GM21381 (cell line): ENCODE data around the gene RNGTT.
A peak's percentile ranks its signal among the peaks of the same experiment; 100 is the strongest.
"Not testable (repeated sequence)": the region's sequence is repeated elsewhere in the genome, so short reads cannot be mapped to it uniquely, and the experiment has no call there.

Source experiments
- ATAC-seq: cut with Tn5 transposase; IDR thresholded peaks from one replicate; pipeline ENCODE4 v1.9.1; 2021; ENCODE audit warnings: mild to moderate bottlenecking, moderate library complexity; ENCODE audit not compliant: unreplicated experiment

Gene RNGTT

DNA sequence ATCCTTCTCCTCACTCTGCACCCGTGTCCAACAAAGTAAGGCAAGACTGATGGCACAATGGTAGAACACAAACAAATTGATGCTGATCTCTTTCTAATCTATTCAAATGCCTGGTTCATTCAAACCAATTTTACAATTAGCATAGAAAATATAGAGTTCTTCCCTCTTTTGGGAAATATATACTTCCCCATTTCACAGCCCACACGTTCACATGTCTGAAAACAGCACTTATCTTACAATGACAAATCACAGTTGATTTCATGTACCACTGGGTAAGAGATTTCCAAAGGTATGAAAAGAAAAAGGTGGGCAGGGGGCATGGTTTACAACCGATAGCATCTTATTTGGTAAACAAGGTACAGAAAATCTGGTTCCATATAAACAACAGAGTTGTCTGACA lies 137.6 kb downstream of the RNGTT start:
- no peak for ATAC-seq

DNA sequence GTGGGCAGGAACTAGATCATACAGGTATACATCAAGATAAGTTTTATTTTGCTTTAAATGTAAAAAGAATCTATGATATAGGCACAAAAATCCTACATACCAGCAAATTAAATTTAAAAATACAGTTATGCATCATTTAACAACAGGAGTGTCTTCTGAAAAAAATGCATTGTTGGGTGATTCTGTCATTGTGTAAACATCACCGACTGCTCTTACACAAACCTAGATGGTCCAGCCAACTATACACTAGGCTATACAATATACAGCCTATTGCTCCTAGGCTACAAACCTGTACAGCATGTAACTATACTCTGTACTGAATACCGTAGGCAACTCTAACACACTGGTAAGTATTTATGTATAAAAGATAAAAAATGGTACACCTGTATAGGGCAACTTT lies 139.4 kb downstream of the RNGTT start:
- no peak for ATAC-seq

DNA sequence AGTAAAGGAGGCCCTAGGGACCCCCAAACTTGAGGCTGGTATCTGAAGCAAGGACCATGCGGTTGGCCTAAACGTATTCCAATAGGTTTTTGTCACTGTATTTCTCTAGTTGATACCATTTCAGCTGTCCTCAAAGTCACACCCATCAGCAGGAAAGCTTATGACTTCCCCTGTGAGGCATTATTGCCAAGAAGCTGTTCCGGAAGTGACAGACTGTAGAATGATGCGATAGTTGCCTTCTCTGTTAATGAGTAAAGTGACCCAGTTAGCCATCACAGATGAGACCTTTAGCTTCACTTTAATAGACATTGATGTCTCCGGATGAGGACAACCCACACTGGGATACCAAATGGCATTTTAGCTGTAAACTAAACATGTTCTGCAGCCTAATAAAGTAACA lies 147.9 kb downstream of the RNGTT start:
- no peak for ATAC-seq

DNA sequence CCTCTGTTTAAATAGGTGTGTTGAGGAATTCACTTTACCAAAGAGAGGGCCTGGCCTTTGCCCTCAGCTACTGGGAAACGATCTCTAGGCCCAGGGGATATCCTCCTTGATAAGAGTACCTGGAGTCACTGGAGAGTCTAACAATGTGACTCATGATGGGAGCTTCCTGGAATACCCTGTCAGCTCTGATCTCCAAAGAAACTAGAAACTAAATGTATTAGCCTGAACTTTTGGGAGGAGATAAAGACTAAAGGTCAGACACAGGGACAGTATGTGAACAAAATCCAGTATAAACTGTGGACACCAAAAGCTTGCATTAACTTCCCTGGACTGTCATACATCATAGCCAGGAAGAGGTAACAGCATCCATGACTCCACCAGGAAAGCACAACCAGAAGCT lies 148.5 kb downstream of the RNGTT start:
- no peak for ATAC-seq

DNA sequence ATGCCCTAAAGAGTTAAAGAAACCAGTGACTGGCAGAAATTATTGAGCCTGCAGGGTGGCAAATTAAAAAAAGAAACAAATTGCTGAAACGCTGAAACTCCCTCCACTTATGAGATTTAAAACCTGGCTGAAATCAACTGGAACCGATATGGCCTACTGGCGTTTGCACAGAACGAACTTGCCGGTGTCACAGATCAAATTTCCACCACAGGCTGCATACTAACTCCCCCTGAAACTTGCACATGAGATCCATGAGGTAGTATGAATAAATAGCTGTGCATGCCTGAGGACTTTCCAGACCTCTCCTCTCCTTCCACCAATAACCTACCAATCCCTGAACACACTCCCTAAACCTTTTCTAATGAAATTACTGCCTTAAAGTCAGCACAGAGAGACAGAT lies 150.4 kb downstream of the RNGTT start:
- no peak for ATAC-seq

DNA sequence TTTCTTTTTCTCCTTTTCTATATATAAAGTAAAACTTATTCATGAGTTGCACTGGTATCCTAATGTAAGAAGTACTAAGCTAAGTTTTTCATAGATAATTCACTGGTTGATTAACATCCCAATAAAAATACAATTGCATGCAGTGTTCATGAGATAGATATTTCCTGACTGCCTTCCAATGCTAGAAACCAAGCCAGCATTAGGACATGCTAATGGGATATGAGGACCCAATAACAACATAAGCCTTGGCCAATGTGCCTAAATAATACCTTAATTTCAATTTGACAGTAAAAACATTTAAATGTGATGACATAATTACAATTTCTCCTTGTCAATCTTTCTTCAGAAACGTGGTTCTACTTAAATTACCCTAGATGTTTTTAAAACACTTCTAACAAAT lies 152.7 kb downstream of the RNGTT start:
- ATAC-seq: no peak

DNA sequence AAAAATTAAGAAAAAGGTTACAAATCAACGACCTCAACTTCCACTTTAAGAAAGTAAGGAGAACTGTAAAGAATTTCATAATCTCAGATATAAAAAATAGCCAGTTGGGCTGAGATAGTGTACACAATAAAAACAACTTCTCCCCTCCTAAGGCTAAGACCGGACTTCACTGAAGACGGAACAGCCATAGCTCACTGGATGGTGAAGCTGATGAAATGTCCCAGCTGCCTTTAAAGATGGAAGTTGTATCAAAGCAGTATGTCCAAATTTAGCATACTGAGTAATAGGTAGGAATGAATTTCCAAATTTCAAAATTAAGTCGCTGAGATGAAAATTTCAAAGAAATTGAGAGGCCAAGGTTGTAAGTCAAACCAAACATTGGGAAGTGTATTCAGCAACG lies 153.3 kb downstream of the RNGTT start:
- ATAC-seq: no peak

GRCh38 chr6:88808381-88808780 lies 155.0 kb downstream of the RNGTT start:
- ATAC-seq: no peak

DNA sequence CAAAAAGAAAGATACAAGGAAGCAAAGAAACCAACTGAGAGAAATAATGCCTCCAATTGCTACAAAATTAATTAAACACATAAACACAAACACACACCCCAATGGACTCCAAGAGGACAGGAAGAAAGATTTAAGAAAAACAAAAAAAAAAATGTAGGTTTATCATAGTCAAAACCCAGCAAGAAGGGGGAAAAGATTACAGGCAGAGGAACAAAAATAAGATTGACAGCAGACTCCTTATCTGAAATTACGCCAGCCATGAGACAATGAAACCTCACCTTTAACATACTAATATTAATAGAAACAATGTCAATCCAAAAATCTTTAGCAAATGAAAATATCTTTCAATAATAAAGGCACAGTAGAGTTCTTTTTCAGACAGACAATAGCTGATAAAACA lies 155.8 kb downstream of the RNGTT start:
- no peak for ATAC-seq

- no peak for ATAC-seq
These were observed 156.7 kb downstream of the RNGTT start for GRCh38 chr6:88806728-88807127.

DNA sequence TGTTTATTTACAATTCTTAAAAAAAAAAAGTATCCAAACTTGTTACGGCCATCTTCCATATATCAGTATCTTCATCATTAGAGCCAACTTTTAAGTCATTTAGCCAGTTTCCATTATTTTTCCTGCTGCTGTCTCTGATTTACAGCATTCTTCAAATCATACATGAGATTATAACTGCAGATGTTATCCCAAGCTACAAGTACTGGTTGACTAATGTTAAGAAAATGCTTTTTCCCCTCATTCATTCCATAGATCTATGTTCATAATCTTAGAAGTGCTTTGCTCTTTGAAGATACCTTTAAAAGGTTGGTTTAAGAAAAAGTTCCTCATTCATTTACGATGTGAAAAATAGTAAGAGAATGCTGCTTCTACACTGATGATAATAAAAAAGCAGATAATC lies 158.7 kb downstream of the RNGTT start:
- no peak for ATAC-seq

- ATAC-seq: no peak
These were observed 177.9 kb downstream of the RNGTT start for GRCh38 chr6:88785478-88785877.

GRCh38 chr6:88780714-88781389 lies 182.6 kb downstream of the RNGTT start:
- no peak for ATAC-seq

GRCh38 chr6:88775866-88776571 lies 187.4 kb downstream of the RNGTT start:
- no peak for ATAC-seq

GRCh38 chr6:88768114-88768513 lies 195.3 kb downstream of the RNGTT start:
- not testable (repeated sequence) for ATAC-seq

DNA sequence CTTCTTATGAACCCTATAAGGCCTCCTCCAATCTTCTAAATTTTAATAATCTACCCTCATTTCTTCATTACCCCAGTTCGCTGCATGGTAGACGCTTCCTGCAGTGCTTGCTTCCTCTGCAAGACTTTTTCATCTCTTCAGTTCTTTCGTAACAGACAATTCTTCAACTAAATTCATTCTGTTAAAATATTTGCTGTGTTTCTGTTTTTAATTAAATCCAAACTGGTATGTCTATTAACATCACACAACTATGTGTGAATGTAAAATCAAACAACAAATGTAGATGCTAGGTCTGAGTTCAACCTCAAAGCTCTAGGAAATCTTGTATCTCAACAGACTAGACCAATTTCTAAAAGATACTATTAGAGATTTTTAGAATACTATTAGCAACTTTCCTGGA lies 199.3 kb downstream of the RNGTT start:
- ATAC-seq: no peak

- ATAC-seq: no peak
These were observed 200.3 kb downstream of the RNGTT start for GRCh38 chr6:88763160-88763559.

DNA sequence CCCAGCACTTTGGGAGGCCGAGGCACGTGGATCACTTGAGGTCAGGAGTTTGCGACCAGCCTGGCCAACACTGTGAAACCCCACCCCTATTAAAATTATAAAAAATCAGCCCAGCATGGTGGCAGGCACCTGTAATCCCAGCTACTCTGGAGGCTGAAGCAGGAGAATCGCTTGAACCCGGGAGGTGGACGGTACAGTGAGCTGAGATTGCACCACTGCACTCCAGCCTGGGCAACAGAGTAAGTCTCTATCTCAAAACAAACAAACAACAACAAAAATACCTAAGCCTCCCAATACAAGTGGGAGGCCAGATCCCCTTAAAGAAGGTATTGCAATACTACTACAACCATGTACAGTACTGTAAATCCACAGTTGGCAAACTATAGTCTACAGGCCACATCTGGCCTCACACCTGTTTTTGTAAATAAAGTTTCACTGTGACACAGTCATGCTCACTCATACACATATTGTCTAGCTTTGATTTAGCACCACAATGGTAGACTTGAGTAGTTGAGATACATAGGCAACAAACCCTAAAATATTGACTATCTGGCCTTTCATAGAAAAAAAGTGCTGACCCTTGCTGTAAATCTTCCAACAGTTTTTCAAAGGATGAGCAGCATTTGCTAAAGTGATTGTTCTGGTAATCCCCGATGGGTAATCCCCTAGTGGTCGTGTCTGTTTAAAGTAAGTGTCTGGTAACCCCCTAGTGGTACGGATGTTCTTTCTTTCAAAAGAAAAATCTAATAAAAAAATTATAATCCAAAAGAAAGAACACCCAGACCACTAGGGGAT lies 202.0 kb downstream of the RNGTT start:
- peak; percentile 59 for ATAC-seq

DNA sequence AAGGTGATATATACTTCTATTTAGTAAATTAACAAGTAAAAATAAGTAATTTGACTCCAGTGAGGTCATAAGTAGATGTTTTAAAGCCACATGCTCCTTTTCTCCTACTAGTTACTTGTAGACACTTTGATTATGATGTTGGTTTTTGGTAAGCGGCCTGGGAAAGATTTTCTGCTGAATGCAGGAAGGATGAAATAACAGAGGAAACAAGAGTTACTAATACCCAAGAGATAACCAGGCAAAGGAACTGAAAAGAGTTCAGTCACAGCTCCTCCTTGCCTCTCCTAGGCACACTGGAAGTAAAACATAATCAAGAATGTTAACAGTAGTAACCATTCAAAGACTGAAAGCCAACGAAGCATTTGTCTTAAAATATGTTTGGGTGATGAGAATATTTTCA lies 203.3 kb downstream of the RNGTT start:
- ATAC-seq: no peak

GRCh38 chr6:88750936-88751335 lies 212.5 kb downstream of the RNGTT start:
- no peak for ATAC-seq

DNA sequence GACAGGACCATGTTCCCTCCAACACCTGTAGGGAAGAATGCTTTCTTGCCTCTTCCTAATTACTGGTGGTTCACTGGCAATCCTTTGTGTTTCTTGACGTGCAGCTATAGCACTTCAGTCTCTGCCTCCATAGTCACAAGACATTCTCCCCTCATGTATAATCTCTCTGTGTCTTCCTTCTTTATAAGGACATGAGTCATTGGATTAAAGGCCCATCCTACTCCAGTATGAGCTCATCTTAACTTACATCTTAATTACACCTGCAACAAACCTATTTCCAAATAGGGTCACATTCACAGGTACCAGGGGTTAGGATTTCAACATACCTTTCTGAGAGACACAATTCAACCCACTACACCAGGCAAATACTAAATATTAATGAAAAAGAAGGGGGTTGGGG lies 213.6 kb downstream of the RNGTT start:
- ATAC-seq: no peak

DNA sequence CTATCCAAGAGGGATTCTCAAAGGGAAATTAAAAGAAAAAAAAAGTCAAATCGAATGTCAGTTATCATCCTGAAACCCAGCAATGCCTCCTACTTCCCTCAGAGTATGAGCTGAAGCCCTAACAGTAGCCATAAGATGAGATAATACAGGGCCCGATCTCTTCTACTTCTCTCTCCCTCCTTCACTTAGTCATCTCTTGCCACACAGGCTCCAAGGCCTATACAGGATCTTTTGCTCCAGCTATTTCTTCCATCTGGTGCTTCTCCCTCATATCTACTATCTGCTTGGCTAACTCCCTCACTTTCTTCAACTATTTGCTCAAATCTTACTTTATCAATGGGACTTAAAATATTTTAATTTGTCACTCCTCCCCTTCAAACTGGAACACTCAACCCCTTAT lies 215.3 kb downstream of the RNGTT start:
- ATAC-seq: no peak
